ENCODE measurements around the gene SPATA21. TPM values are rescaled to one million over a fixed set of nuclear protein-coding genes. Genes with fewer than 3 reads are reported as not detected.

The SPATA21 gene
- total and polyA plus RNA-seq, 3 experiments from 2014 or later, result not detected

- H3K9me3 ChIP-seq (ENCODE audit: low read length), result no peaks in the 10 kb centered on the region
- H3K9me3 Mint-ChIP-seq, result no peaks in the 10 kb centered on the region
- H3K4me1 ChIP-seq (ENCODE audit: insufficient read depth, low read length), result peaks cover 26% of the 10 kb centered on the region
- peaks cover 22 to 26% (median 24%) of the 10 kb centered on the region in 3 donors for H3K4me1 Mint-ChIP-seq
- ChIA-PET POLR2A (interaction anchor here (0.5 to 0.7 kb wide), 2 partner anchors 109 to 113 kb away, joined by 3 to 4 read pairs; no protein-coding TSS in a partner anchor), CTCF (interaction anchor here (2.3 to 7.8 kb wide), 2 partner anchors 11 to 276 kb away, joined by 4 to 72 read pairs; partner anchors contain the start of gene SZRD1)
- peaks cover 0 to 11% (median 0%) of the 10 kb centered on the region in 3 donors for H3K36me3 Mint-ChIP-seq
- H3K27me3 ChIP-seq (ENCODE audit: insufficient read depth, low read length, poor library complexity, severe bottlenecking), result no peaks in the 10 kb centered on the region
- peak overlapping the region in 3 of 8 donors; percentile 24 to 50 (median 29) for H3K27ac Mint-ChIP-seq
- no peak overlapping the region for H3K4me3 ChIP-seq (ENCODE audit: low read length)
- DNase-seq, result no peak
- H3K27me3 Mint-ChIP-seq, result no peaks in the 10 kb centered on the region
- H3K27ac ChIP-seq (ENCODE audit: low read depth, low read length), result no peak overlapping the region
- peak overlapping the region in 4 of 7 donors; percentile 24 to 85 (median 32) for H3K4me3 Mint-ChIP-seq
- no peaks in the 10 kb centered on the region for H3K36me3 ChIP-seq (ENCODE audit: insufficient read depth, low read length)
Measured at GRCh38 chr1:16354619-16355018, 82.6 kb downstream of the SPATA21 start.

GRCh38 chr1:16352842-16353535 lies 84.2 kb downstream of the SPATA21 start:
- Histone ChIP-seq H3K27me3 (ENCODE audit: insufficient read depth, low read length, poor library complexity, severe bottlenecking) (no peaks in the 10 kb centered on the region), H3K4me3 (ENCODE audit: low read length) (peak overlapping the region; percentile 90), H3K36me3 (ENCODE audit: insufficient read depth, low read length) (no peaks in the 10 kb centered on the region), H3K9me3 (ENCODE audit: low read length) (no peaks in the 10 kb centered on the region), H3K27ac (ENCODE audit: low read depth, low read length) (peak overlapping the region; percentile 89), H3K4me1 (ENCODE audit: insufficient read depth, low read length) (peaks cover 31% of the 10 kb centered on the region)
- Mint-ChIP-seq H3K4me1 (peaks cover 27 to 40% (median 38%) of the 10 kb centered on the region in 3 donors), H3K9me3 (no peaks in the 10 kb centered on the region), H3K36me3 (peaks cover 0 to 15% (median 0%) of the 10 kb centered on the region in 3 donors), H3K4me3 (peak overlapping the region; percentile 86 to 99 (median 95)), H3K27me3 (no peaks in the 10 kb centered on the region), H3K27ac (peak overlapping the region; percentile 90 to 97 (median 94))
- DNase-seq, result no peak
- ChIA-PET POLR2A (interaction anchor here (0.6 to 2.2 kb wide), 5 partner anchors 11 to 116 kb away, joined by 3 to 10 read pairs (median 6); partner anchors contain the start of gene CPLANE2), CTCF (interaction anchor here (1.0 to 7.8 kb wide), 7 partner anchors 12 to 274 kb away, joined by 3 to 72 read pairs (median 3); partner anchors contain the start of genes NECAP2 and SZRD1)

DNA sequence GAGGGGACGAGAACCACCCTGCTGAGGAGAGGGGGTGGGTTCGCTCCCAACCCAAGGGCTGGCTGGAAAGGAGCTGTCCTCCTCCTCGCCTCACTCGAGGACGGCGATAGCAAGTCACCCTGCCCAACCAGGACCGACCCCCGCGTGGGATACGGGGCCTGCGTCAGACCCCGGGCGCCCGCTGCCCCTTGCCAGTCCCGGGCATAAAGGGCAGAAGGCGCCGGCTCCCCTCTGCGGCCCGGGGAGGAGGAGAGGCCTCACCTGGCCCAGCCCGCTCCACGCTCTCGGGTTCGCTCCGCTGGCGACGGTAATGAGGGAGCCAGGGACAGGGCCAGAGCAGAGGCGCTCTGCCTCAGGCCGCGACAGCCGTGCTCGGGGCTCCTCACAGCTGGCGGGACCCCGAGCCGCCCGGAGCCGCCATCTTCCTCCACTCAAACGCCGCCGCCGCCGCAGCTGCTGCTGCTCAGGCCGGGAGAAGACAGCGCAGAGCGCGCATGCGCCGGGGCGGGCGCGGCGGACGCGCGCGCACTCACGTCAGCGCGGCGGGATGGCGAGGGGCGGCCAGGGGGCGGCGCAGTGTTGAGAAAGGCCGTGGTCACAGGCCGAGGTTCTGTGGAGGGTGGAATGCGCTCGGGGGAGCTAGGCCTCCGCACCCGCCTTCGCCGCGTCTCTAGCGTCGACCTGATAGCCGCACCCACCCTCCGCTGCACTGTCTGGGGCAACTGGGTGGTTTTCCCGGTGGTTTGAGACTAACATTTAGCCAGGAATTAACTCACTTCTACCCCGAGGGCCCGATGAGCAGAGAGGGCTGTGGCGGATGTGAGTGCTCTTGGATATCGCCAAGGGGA lies 85.0 kb downstream of the SPATA21 start, which contains the start of gene FBXO42:
Gene FBXO42, minus strand, starts transcription at position 487 of the 848 bp plus-strand sequence. CDS start 37,062 bp downstream, outside the sequence.
- Histone ChIP-seq H3K27me3 (ENCODE audit: insufficient read depth, low read length, poor library complexity, severe bottlenecking) (no peaks in the 10 kb centered on the region), H3K9me3 (ENCODE audit: low read length) (no peaks in the 10 kb centered on the region), H3K36me3 (ENCODE audit: insufficient read depth, low read length) (no peaks in the 10 kb centered on the region), H3K27ac (ENCODE audit: low read depth, low read length) (peak within 1 kb of the TSS; percentile 89), H3K4me3 (ENCODE audit: low read length) (peak within 1 kb of the TSS; percentile 90), H3K4me1 (ENCODE audit: insufficient read depth, low read length) (peaks cover 31% of the 10 kb centered on the region)
- H3K36me3 Mint-ChIP-seq, result peaks cover 0 to 16% (median 0%) of the 10 kb centered on the region in 3 donors
- H3K9me3 Mint-ChIP-seq, result no peaks in the 10 kb centered on the region
- DNase-seq, result peak; percentile 87 to 97 (median 95)
- H3K27me3 Mint-ChIP-seq, result no peaks in the 10 kb centered on the region
- ChIA-PET POLR2A (interaction anchor here (0.6 to 2.2 kb wide), 6 partner anchors 11 to 515 kb away, joined by 3 to 10 read pairs (median 5); partner anchors contain the start of gene CPLANE2), CTCF (interaction anchor here (1.0 to 7.8 kb wide), 7 partner anchors 13 to 273 kb away, joined by 3 to 72 read pairs (median 3); partner anchors contain the start of genes NECAP2 and SZRD1)
- peak within 1 kb of the TSS; percentile 86 to 99 (median 95) for H3K4me3 Mint-ChIP-seq
- peaks cover 29 to 42% (median 40%) of the 10 kb centered on the region in 3 donors for H3K4me1 Mint-ChIP-seq
- peak within 1 kb of the TSS; percentile 90 to 99 (median 96) for H3K27ac Mint-ChIP-seq

DNA sequence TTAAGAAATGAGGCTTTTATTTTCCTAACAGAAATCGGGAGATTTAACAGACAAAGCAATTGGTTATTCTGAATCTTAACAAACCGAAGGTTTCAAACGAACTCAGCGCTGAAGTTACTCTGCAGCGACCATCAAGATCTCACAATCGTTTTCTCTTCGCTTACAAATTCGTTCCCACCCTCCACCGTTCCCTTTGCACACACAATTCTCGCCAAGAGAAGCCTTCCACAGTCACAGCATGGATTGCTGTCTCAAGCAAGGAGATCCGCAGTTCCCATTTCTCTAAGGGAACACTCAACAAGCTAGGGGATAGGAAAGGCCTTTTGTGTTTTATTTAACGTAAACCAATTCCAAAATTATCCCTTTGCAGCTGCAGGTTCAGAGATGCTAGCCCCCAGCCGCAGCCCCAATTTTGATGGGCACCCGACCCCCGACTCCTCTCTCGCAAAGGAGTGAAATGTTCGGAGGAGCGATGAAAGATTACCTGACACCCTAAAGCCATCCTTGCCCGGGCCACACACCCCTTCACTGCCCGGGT lies 85.7 kb downstream of the SPATA21 start:
- Histone ChIP-seq H3K27ac (ENCODE audit: low read depth, low read length) (peak overlapping the region; percentile 89), H3K36me3 (ENCODE audit: insufficient read depth, low read length) (no peaks in the 10 kb centered on the region), H3K9me3 (ENCODE audit: low read length) (no peaks in the 10 kb centered on the region), H3K4me1 (ENCODE audit: insufficient read depth, low read length) (peaks cover 31% of the 10 kb centered on the region), H3K27me3 (ENCODE audit: insufficient read depth, low read length, poor library complexity, severe bottlenecking) (no peaks in the 10 kb centered on the region), H3K4me3 (ENCODE audit: low read length) (peak overlapping the region; percentile 90)
- CTCF ChIA-PET, result interaction anchor here (1.0 to 7.8 kb wide), 5 partner anchors 14 to 50 kb away, joined by 3 to 72 read pairs (median 3); partner anchors contain the start of gene SZRD1
- H3K27me3 Mint-ChIP-seq, result no peaks in the 10 kb centered on the region
- H3K9me3 Mint-ChIP-seq, result no peaks in the 10 kb centered on the region
- H3K4me3 Mint-ChIP-seq, result peak overlapping the region; percentile 86 to 99 (median 95)
- POLR2A ChIA-PET, result interaction anchor here (1.0 to 2.2 kb wide), 3 partner anchors 12 to 20 kb away, joined by 3 to 10 read pairs (median 6); no protein-coding TSS in a partner anchor
- H3K36me3 Mint-ChIP-seq, result peaks cover 0 to 16% (median 0%) of the 10 kb centered on the region in 3 donors
- H3K4me1 Mint-ChIP-seq, result peaks cover 29 to 42% (median 40%) of the 10 kb centered on the region in 3 donors
- peak overlapping the region; percentile 70 to 99 (median 96) for H3K27ac Mint-ChIP-seq
- DNase-seq, result peak in 2 of 5 donors; percentile 0 to 20

- H3K36me3 ChIP-seq (ENCODE audit: insufficient read depth, low read length), result no peaks in the 10 kb centered on the region
- peaks cover 0 to 17% (median 2%) of the 10 kb centered on the region in 3 donors for H3K36me3 Mint-ChIP-seq
- ChIA-PET CTCF (interaction anchor here (1.5 to 7.8 kb wide), 2 partner anchors 16 to 112 kb away, joined by 3 to 72 read pairs; partner anchors contain the start of gene SZRD1), POLR2A (interaction anchor here (0.7 kb wide), 1 partner anchor 692 kb away, joined by 4 read pairs; no protein-coding TSS in a partner anchor)
- DNase-seq, result no peak
- no peaks in the 10 kb centered on the region for H3K9me3 Mint-ChIP-seq
- H3K27me3 Mint-ChIP-seq, result no peaks in the 10 kb centered on the region
- H3K4me3 Mint-ChIP-seq, result peak overlapping the region in 6 of 7 donors; percentile 23 to 85 (median 42)
- H3K27me3 ChIP-seq (ENCODE audit: insufficient read depth, low read length, poor library complexity, severe bottlenecking), result no peaks in the 10 kb centered on the region
- no peak overlapping the region for H3K4me3 ChIP-seq (ENCODE audit: low read length)
- H3K27ac Mint-ChIP-seq, result peak overlapping the region in 2 of 8 donors; percentile 46 to 58
- peaks cover 32 to 50% (median 48%) of the 10 kb centered on the region in 3 donors for H3K4me1 Mint-ChIP-seq
- no peak overlapping the region for H3K27ac ChIP-seq (ENCODE audit: low read depth, low read length)
- H3K4me1 ChIP-seq (ENCODE audit: insufficient read depth, low read length), result peaks cover 31% of the 10 kb centered on the region
- no peaks in the 10 kb centered on the region for H3K9me3 ChIP-seq (ENCODE audit: low read length)
Measured at GRCh38 chr1:16349847-16350406, 87.3 kb downstream of the SPATA21 start.
